Spleen (tissue), 11 donors: ENCODE data around the gene PYGO2. TPM values are rescaled to one million over a fixed set of nuclear protein-coding genes. Genes with fewer than 3 reads are reported as not detected.
A peak's percentile ranks its signal among the peaks of the same experiment; 100 is the strongest.

ENCODE experiments used
- DNase-seq: peaks from one replicate; pipeline ENCODE4 v3.0.0-alpha.2; 2020
- H3K27ac ChIP-seq, 8 donors: fragments of 200-600 bp; sonication (generic) in 7 of 8; 1 replicate in 4 of 8; 2 replicates in 4 of 8; pipeline versions ENCODE4 v1.5.0 to v1.8.0; 2016 to 2021; ENCODE audit warnings: inconsistent platforms in 4 of 8, mild to moderate bottlenecking in 4 of 8, moderate library complexity in 1 of 8
- H3K27me3 ChIP-seq, 7 donors: fragments of 200-600 bp; sonication (generic) in 6 of 7; replicated peaks in 1 of 7; 1 replicate in 4 of 7; 2 replicates in 3 of 7; pipeline versions ENCODE4 v1.5.0 to v1.8.0; 2016 to 2021; ENCODE audit warnings: inconsistent platforms in 3 of 7, mild to moderate bottlenecking in 1 of 7
- H3K36me3 ChIP-seq, 6 donors: fragments of 200-600 bp; sonication (generic) in 5 of 6; 1 replicate in 4 of 6; 2 replicates in 2 of 6; pipeline versions ENCODE4 v1.5.0 to v1.8.0; 2016 to 2021; ENCODE audit warnings: inconsistent platforms in 2 of 6
- H3K4me1 ChIP-seq, 6 donors: fragments of 200-600 bp; sonication (generic) in 5 of 6; 1 replicate in 3 of 6; 2 replicates in 3 of 6; pipeline versions ENCODE4 v1.5.0 to v1.8.0; 2016 to 2021; ENCODE audit warnings: inconsistent platforms in 3 of 6
- H3K4me3 ChIP-seq, 8 donors: fragments of 200-600 bp; sonication (generic) in 7 of 8; 1 replicate in 4 of 8; 2 replicates in 4 of 8; pipeline versions ENCODE4 v1.5.0 to v1.8.0; 2016 to 2021; ENCODE audit warnings: inconsistent platforms in 4 of 8, mild to moderate bottlenecking in 4 of 8, moderate library complexity in 2 of 8
- H3K9me3 ChIP-seq, 8 donors: fragments of 200-600 bp; sonication (generic) in 7 of 8; 1 replicate in 4 of 8; 2 replicates in 4 of 8; pipeline versions ENCODE4 v1.5.0 to v1.8.0; 2016 to 2021; ENCODE audit warnings: inconsistent platforms in 4 of 8
- CTCF ChIP-seq, 11 experiments: fragments of 200-600 bp in 7 of 11; fragments of 450-650 bp in 4 of 11; sonication (generic) in 4 of 11; IDR thresholded peaks in 8 of 11; conservative IDR thresholded peaks in 3 of 11; 1 replicate in 7 of 11; 2 replicates in 4 of 11; pipeline versions ENCODE4 v1.4.0 to v1.8.0; 2016 to 2021; ENCODE audit warnings: antibody characterized with exemption in 11 of 11, inconsistent platforms in 4 of 11, mild to moderate bottlenecking in 1 of 11
- POLR2A ChIP-seq, 3 donors: fragments of 450-650 bp; IDR thresholded peaks; one replicate each; pipeline ENCODE4 v1.5.1; 2017; ENCODE audit warnings: antibody characterized with exemption in 3 of 3, mild to moderate bottlenecking in 1 of 3
- POLR2AphosphoS5 ChIP-seq, 3 donors: sonication (generic); formaldehyde crosslinking; IDR thresholded peaks; one replicate each; pipeline ENCODE4 v1.5.1; 2017; ENCODE audit warnings: antibody characterized with exemption in 3 of 3
- WGBS, 5 donors: extraction: QIAGEN DNeasy Blood & Tissue Kit in 3 of 5; methylation state at CpG; one replicate each; pipeline versions ENCODE4 v1.1.5 to v1.1.7; 2013 to 2018; 5-methylcytosine and 5-hydroxymethylcytosine counted together
- intact Hi-C: fragments of 100-400 bp; cut with DNase I; formaldehyde crosslinking; loops from one replicate; pipeline ENCODE4 v1.15.0; 2023; ENCODE audit warnings: low total_unique reads
- polyA plus RNA-seq, 3 donors: library from polyadenylated mRNA; stranded (reverse); fragments of 200-250 nt; gene quantifications; one replicate each; pipeline ENCODE4 v1.2.1, GENCODE V29; 2013
- total RNA-seq, 7 donors: library from RNA; depleted of rRNA in 3 of 7; stranded (reverse); fragments of >200 nt in 3 of 7; fragmentation: NEBNext Ultra II Directional in 4 of 7; extraction: Animal tissue kit (Norgen Biotek cat#: 25700) in 4 of 7; gene quantifications; one replicate each; pipeline versions ENCODE4 v1.1.0 to v1.2.1, GENCODE V29; 2016 to 2021
- donor health status: healthy with polysubstance abuse.
- donor health status: DM: no; HTN: no; CAD: no; lungs with moderate emphysema.
- donor health status: DM: no; HTN: no; CAD: no.
- donor health status: Bipolar disorder and iron deficiency.
- donor health status: healthy.
- donor health status: DM: no; HTN: no; CAD: no.
- donor health status: DM: yes; HTN: yes; CAD: no.

Gene PYGO2
- total and polyA plus RNA-seq, 10 donors: 19.8 to 36.6 (median 35.2) TPM

GRCh38 chr1:154960446-154961136 lies 991 bp downstream of the PYGO2 start:
- no peaks in the 10 kb centered on the region for H3K27me3 ChIP-seq
- H3K27ac ChIP-seq: peak overlapping the region; percentile 85 to 99 (median 98)
- 8 to 27% (median 14%) methylated on average over 10 of the region's 10 CpGs for WGBS, 5 donors
- H3K9me3 ChIP-seq: no peaks in the 10 kb centered on the region
- DNase-seq: peak; percentile 51
- intact Hi-C loops: loop anchor here (5.0 kb wide), 1 partner anchor 42 kb away; the partner anchor contains the start of gene ZBTB7B
- H3K4me1 ChIP-seq: peaks cover 29 to 93% (median 60%) of the 10 kb centered on the region in 6 donors
- H3K36me3 ChIP-seq: peaks cover 0 to 53% (median 45%) of the 10 kb centered on the region in 6 donors
- H3K4me3 ChIP-seq: peak overlapping the region; percentile 80 to 97 (median 88)
- TF ChIP-seq CTCF (IDR thresholded peaks at IDR 0.05 in 8 of 11, conservative IDR thresholded peaks at IDR 0.05 in 3 of 11) (no peak), POLR2A (IDR thresholded peaks at IDR 0.05) (no peak), POLR2AphosphoS5 (IDR thresholded peaks at IDR 0.05) (no peak)

GRCh38 chr1:154959426-154959780 lies 2.2 kb downstream of the PYGO2 start:
- H3K4me1 ChIP-seq: peaks cover 36 to 93% (median 66%) of the 10 kb centered on the region in 6 donors
- intact Hi-C loops: no loop called here
- TF ChIP-seq POLR2A (IDR thresholded peaks at IDR 0.05) (no peak), CTCF (IDR thresholded peaks at IDR 0.05 in 8 of 11, conservative IDR thresholded peaks at IDR 0.05 in 3 of 11) (no peak), POLR2AphosphoS5 (IDR thresholded peaks at IDR 0.05) (no peak)

GRCh38 chr1:154958681-154959425 lies 2.7 kb downstream of the PYGO2 start:
- intact Hi-C loops: no loop called here
- TF ChIP-seq CTCF (IDR thresholded peaks at IDR 0.05 in 8 of 11, conservative IDR thresholded peaks at IDR 0.05 in 3 of 11): no peak
- peak in 1 of 3 donors; percentile 31 for TF ChIP-seq POLR2AphosphoS5 (IDR thresholded peaks at IDR 0.05)
- no peak for TF ChIP-seq POLR2A (IDR thresholded peaks at IDR 0.05)

More at GRCh38 chr1:154959426-154959780, 2.2 kb downstream of the PYGO2 start:
- Histone ChIP-seq H3K36me3 (peaks cover 0 to 42% (median 34%) of the 10 kb centered on the region in 6 donors), H3K9me3 (no peaks in the 10 kb centered on the region), H3K4me3 (peak overlapping the region in 1 of 8 donors; percentile 9), H3K27me3 (no peaks in the 10 kb centered on the region), H3K27ac (peak overlapping the region in 3 of 8 donors; percentile 13 to 99 (median 21))
- WGBS, 5 donors: 88 to 98% (median 94%) methylated on average over 7 of the region's 7 CpGs
- DNase-seq: peak; percentile 77

GRCh38 chr1:154958036-154958435 lies 3.5 kb downstream of the PYGO2 start:
- peaks cover 0 to 28% (median 21%) of the 10 kb centered on the region in 6 donors for H3K36me3 ChIP-seq
- intact Hi-C loops: no loop called here
- 78 to 97% (median 90%) methylated on average over 2 of the region's 2 CpGs for WGBS, 5 donors
- no peak overlapping the region for H3K4me3 ChIP-seq
- no peak for TF ChIP-seq POLR2A (IDR thresholded peaks at IDR 0.05)
- no peak for TF ChIP-seq POLR2AphosphoS5 (IDR thresholded peaks at IDR 0.05)
- no peak for TF ChIP-seq CTCF (IDR thresholded peaks at IDR 0.05 in 8 of 11, conservative IDR thresholded peaks at IDR 0.05 in 3 of 11)
- no peak for DNase-seq
- H3K4me1 ChIP-seq: peaks cover 46 to 93% (median 73%) of the 10 kb centered on the region in 6 donors
- H3K9me3 ChIP-seq: no peaks in the 10 kb centered on the region
- H3K27ac ChIP-seq: peak overlapping the region in 1 of 8 donors; percentile 89
- no peaks in the 10 kb centered on the region for H3K27me3 ChIP-seq

More at GRCh38 chr1:154958681-154959425, 2.7 kb downstream of the PYGO2 start:
- Histone ChIP-seq H3K4me3 (no peak overlapping the region), H3K4me1 (peaks cover 41 to 93% (median 71%) of the 10 kb centered on the region in 6 donors), H3K27ac (peak overlapping the region in 3 of 8 donors; percentile 12 to 21 (median 13)), H3K36me3 (peaks cover 0 to 36% (median 28%) of the 10 kb centered on the region in 6 donors), H3K9me3 (no peaks in the 10 kb centered on the region), H3K27me3 (no peaks in the 10 kb centered on the region)
- 89 to 98% (median 92%) methylated on average over 12 to 16 of the region's 16 CpGs for WGBS, 5 donors
- peak; percentile 75 for DNase-seq
